Tibial nerve (tissue), 4 donors: ENCODE measurements around the gene PRPF38A. TPM values are rescaled to one million over a fixed set of nuclear protein-coding genes. Genes with fewer than 3 reads are reported as not detected.

Experiments
- DNase-seq, 2 donors: peaks; one replicate each; pipeline ENCODE4 v3.0.0-alpha.2; 2019; ENCODE audit warnings: low spot score in 2 of 2
- H3K27ac ChIP-seq, 4 donors: fragments of 200-600 bp; sonication (generic) in 3 of 4; one replicate each; pipeline ENCODE4 v1.5.1; 2017 to 2019; ENCODE audit warnings: mild to moderate bottlenecking in 1 of 4
- H3K27me3 ChIP-seq, 2 donors: fragments of 200-600 bp; sonication (generic) in 1 of 2; one replicate each; pipeline versions ENCODE4 v1.5.1 to v1.6.0; 2017 to 2019
- H3K36me3 ChIP-seq, 3 donors: fragments of 200-600 bp; sonication (generic); one replicate each; pipeline ENCODE4 v1.5.1; 2018 to 2019
- H3K4me1 ChIP-seq, 4 donors: fragments of 200-600 bp; sonication (generic) in 3 of 4; one replicate each; pipeline ENCODE4 v1.5.1; 2017 to 2019
- H3K4me3 ChIP-seq, 4 donors: fragments of 200-600 bp; sonication (generic) in 3 of 4; one replicate each; pipeline ENCODE4 v1.5.1; 2017 to 2019; ENCODE audit warnings: mild to moderate bottlenecking in 1 of 4, moderate library complexity in 1 of 4
- H3K9me3 ChIP-seq, 4 donors: fragments of 200-600 bp; sonication (generic) in 3 of 4; one replicate each; pipeline ENCODE4 v1.5.1; 2017 to 2019
- CTCF ChIP-seq, 5 experiments: fragments of 200-600 bp in 3 of 5; fragments of 450-650 bp in 2 of 5; sonication (generic) in 3 of 5; IDR thresholded peaks; one replicate each; pipeline ENCODE4 v1.5.1; 2016 to 2019; ENCODE audit warnings: antibody characterized with exemption in 5 of 5, mild to moderate bottlenecking in 3 of 5, moderate library complexity in 2 of 5
- EP300 ChIP-seq, 2 donors: sonication (generic); formaldehyde crosslinking; IDR thresholded peaks; one replicate each; pipeline ENCODE4 v1.6.1; 2017; ENCODE audit warnings: antibody characterized with exemption in 2 of 2, mild to moderate bottlenecking in 1 of 2
- POLR2A ChIP-seq, 2 donors: fragments of 450-650 bp; IDR thresholded peaks; one replicate each; pipeline ENCODE4 v1.6.1; 2017; ENCODE audit warnings: antibody characterized with exemption in 2 of 2, mild to moderate bottlenecking in 2 of 2, moderate library complexity in 2 of 2
- WGBS, 2 donors: methylation state at CpG; one replicate each; pipeline ENCODE4 v1.1.5; 2018; 5-methylcytosine and 5-hydroxymethylcytosine counted together
- total RNA-seq, 4 donors: library from RNA; depleted of rRNA; stranded (reverse); fragments of >200 nt; gene quantifications; one replicate each; pipeline ENCODE4 v1.1.0, GENCODE V29; 2016

The PRPF38A gene
- total RNA-seq, 4 donors from 2014 or later: 10.0 to 21.4 (median 14.4) TPM

GRCh38 chr1:52357397-52357796 lies 47.0 kb upstream of the PRPF38A start:
- WGBS, 2 donors: 93 to 96% methylated on average over 7 to 8 of the region's 9 CpGs
- H3K36me3 ChIP-seq: peaks cover 16 to 99% (median 60%) of the 10 kb centered on the region in 3 donors

GRCh38 chr1:52358851-52359497 lies 45.4 kb upstream of the PRPF38A start:
- WGBS, 2 donors: 91 to 94% methylated on average over 14 to 18 of the region's 18 CpGs
- Histone ChIP-seq H3K27ac (no peak overlapping the region), H3K36me3 (peaks cover 16 to 93% (median 63%) of the 10 kb centered on the region in 3 donors), H3K4me1 (peaks cover 0 to 8% (median under 1%) of the 10 kb centered on the region in 4 donors), H3K9me3 (no peaks in the 10 kb centered on the region), H3K27me3 (no peaks in the 10 kb centered on the region), H3K4me3 (no peak overlapping the region)
- TF ChIP-seq CTCF (IDR thresholded peaks at IDR 0.05) (no peak), POLR2A (IDR thresholded peaks at IDR 0.05) (no peak), EP300 (IDR thresholded peaks at IDR 0.05) (no peak)
- DNase-seq: no peak

More at GRCh38 chr1:52357397-52357796, 47.0 kb upstream of the PRPF38A start:
- TF ChIP-seq CTCF (IDR thresholded peaks at IDR 0.05): no peak
- Histone ChIP-seq H3K27ac (no peak overlapping the region), H3K27me3 (no peaks in the 10 kb centered on the region), H3K4me1 (peaks cover 0 to 10% (median 2%) of the 10 kb centered on the region in 4 donors), H3K4me3 (no peak overlapping the region), H3K9me3 (no peaks in the 10 kb centered on the region)
- no peak for DNase-seq

- Histone ChIP-seq H3K27me3 (no peaks in the 10 kb centered on the region), H3K27ac (peak overlapping the region in 2 of 4 donors; percentile 4 to 56), H3K4me1 (peaks cover 0 to 18% (median 7%) of the 10 kb centered on the region in 4 donors), H3K4me3 (no peak overlapping the region), H3K9me3 (no peaks in the 10 kb centered on the region), H3K36me3 (peaks cover 16 to 85% (median 62%) of the 10 kb centered on the region in 3 donors)
- 77 to 86% methylated on average over 24 of the region's 24 CpGs for WGBS, 2 donors
- TF ChIP-seq EP300 (IDR thresholded peaks at IDR 0.05) (no peak), CTCF (IDR thresholded peaks at IDR 0.05) (no peak), POLR2A (IDR thresholded peaks at IDR 0.05) (no peak)
- no peak for DNase-seq
Observed at GRCh38 chr1:52359676-52360594, 44.5 kb upstream of the PRPF38A start.

GRCh38 chr1:52360595-52360968 lies 43.8 kb upstream of the PRPF38A start:
- WGBS, 2 donors: 42 to 46% methylated on average over 7 of the region's 7 CpGs
- Histone ChIP-seq H3K27ac (peak overlapping the region in 2 of 4 donors; percentile 4 to 56), H3K36me3 (peaks cover 12 to 79% (median 55%) of the 10 kb centered on the region in 3 donors), H3K4me3 (no peak overlapping the region), H3K9me3 (no peaks in the 10 kb centered on the region), H3K27me3 (no peaks in the 10 kb centered on the region), H3K4me1 (peaks cover 0 to 21% (median 10%) of the 10 kb centered on the region in 4 donors)
- DNase-seq: no peak
- no peak for TF ChIP-seq POLR2A (IDR thresholded peaks at IDR 0.05)
- TF ChIP-seq CTCF (IDR thresholded peaks at IDR 0.05): no peak
- TF ChIP-seq EP300 (IDR thresholded peaks at IDR 0.05): no peak
